ENCODE measurements around the gene P3H1. TPM values are rescaled to one million over a fixed set of nuclear protein-coding genes. Genes with fewer than 3 reads are reported as not detected.

Gene P3H1
- total and polyA plus RNA-seq, 3 experiments from 2014 or later = 11.1 to 38.5 (median 35.6) TPM

GRCh38 chr1:42801832-42802473 is 35.1 kb upstream of the P3H1 start:
- H3K36me3 Mint-ChIP-seq = peaks cover 0 to 16% (median 7%) of the 10 kb centered on the region in 3 donors
- no peak overlapping the region for H3K4me3 Mint-ChIP-seq
- Histone ChIP-seq H3K9me3 (ENCODE audit: low read length) (no peaks in the 10 kb centered on the region), H3K27ac (ENCODE audit: low read depth, low read length) (no peak overlapping the region), H3K36me3 (ENCODE audit: insufficient read depth, low read length) (no peaks in the 10 kb centered on the region), H3K27me3 (ENCODE audit: insufficient read depth, low read length, poor library complexity, severe bottlenecking) (no peaks in the 10 kb centered on the region), H3K4me1 (ENCODE audit: insufficient read depth, low read length) (no peaks in the 10 kb centered on the region), H3K4me3 (ENCODE audit: low read length) (no peak overlapping the region)
- no peak overlapping the region for H3K27ac Mint-ChIP-seq
- H3K9me3 Mint-ChIP-seq = no peaks in the 10 kb centered on the region
- peaks cover 0 to 4% (median 1%) of the 10 kb centered on the region in 3 donors for H3K4me1 Mint-ChIP-seq
- POLR2A ChIA-PET = no interaction called here
- peaks cover 0 to 4% of the 10 kb centered on the region in 2 donors for H3K27me3 Mint-ChIP-seq
- DNase-seq = no peak
- CTCF ChIA-PET = no interaction called here

GRCh38 chr1:42797979-42798378 is 31.2 kb upstream of the P3H1 start:
- Mint-ChIP-seq H3K4me1 (no peaks in the 10 kb centered on the region), H3K27me3 (peaks cover 0 to 4% of the 10 kb centered on the region in 2 donors), H3K36me3 (peaks cover 0 to 1% (median 0%) of the 10 kb centered on the region in 3 donors), H3K4me3 (no peak overlapping the region), H3K9me3 (no peaks in the 10 kb centered on the region), H3K27ac (no peak overlapping the region)
- H3K27me3 ChIP-seq (ENCODE audit: insufficient read depth, low read length, poor library complexity, severe bottlenecking) = no peaks in the 10 kb centered on the region
- no peak overlapping the region for H3K27ac ChIP-seq (ENCODE audit: low read depth, low read length)
- H3K4me3 ChIP-seq (ENCODE audit: low read length) = no peak overlapping the region
- DNase-seq = no peak
- no peaks in the 10 kb centered on the region for H3K36me3 ChIP-seq (ENCODE audit: insufficient read depth, low read length)
- ChIA-PET POLR2A (interaction anchor here (0.8 kb wide), 1 partner anchor 26 kb away, joined by 12 read pairs; no protein-coding TSS in a partner anchor), CTCF (interaction anchor here (0.9 to 1.3 kb wide), 2 partner anchors 18 to 114 kb away, joined by 3 read pairs; no protein-coding TSS in a partner anchor)
- H3K4me1 ChIP-seq (ENCODE audit: insufficient read depth, low read length) = no peaks in the 10 kb centered on the region
- no peaks in the 10 kb centered on the region for H3K9me3 ChIP-seq (ENCODE audit: low read length)

GRCh38 chr1:42797414-42797813 is 30.6 kb upstream of the P3H1 start:
- H3K4me1 ChIP-seq (ENCODE audit: insufficient read depth, low read length) = no peaks in the 10 kb centered on the region
- H3K4me3 Mint-ChIP-seq = no peak overlapping the region
- H3K27ac ChIP-seq (ENCODE audit: low read depth, low read length) = no peak overlapping the region
- H3K36me3 Mint-ChIP-seq = peaks cover 0 to 1% (median 0%) of the 10 kb centered on the region in 3 donors
- ChIA-PET POLR2A (no interaction called here), CTCF (interaction anchor here (0.9 kb wide), 1 partner anchor 115 kb away, joined by 3 read pairs; no protein-coding TSS in a partner anchor)
- H3K4me1 Mint-ChIP-seq = no peaks in the 10 kb centered on the region
- no peak overlapping the region for H3K27ac Mint-ChIP-seq
- no peaks in the 10 kb centered on the region for H3K27me3 ChIP-seq (ENCODE audit: insufficient read depth, low read length, poor library complexity, severe bottlenecking)
- H3K9me3 Mint-ChIP-seq = no peaks in the 10 kb centered on the region
- DNase-seq = no peak
- H3K4me3 ChIP-seq (ENCODE audit: low read length) = no peak overlapping the region
- H3K36me3 ChIP-seq (ENCODE audit: insufficient read depth, low read length) = no peaks in the 10 kb centered on the region
- H3K27me3 Mint-ChIP-seq = peaks cover 0 to 4% of the 10 kb centered on the region in 2 donors
- H3K9me3 ChIP-seq (ENCODE audit: low read length) = no peaks in the 10 kb centered on the region

GRCh38 chr1:42793824-42794223 is 27.0 kb upstream of the P3H1 start:
- Histone ChIP-seq H3K27me3 (ENCODE audit: insufficient read depth, low read length, poor library complexity, severe bottlenecking) (no peaks in the 10 kb centered on the region), H3K4me3 (ENCODE audit: low read length) (no peak overlapping the region), H3K9me3 (ENCODE audit: low read length) (no peaks in the 10 kb centered on the region), H3K36me3 (ENCODE audit: insufficient read depth, low read length) (no peaks in the 10 kb centered on the region), H3K27ac (ENCODE audit: low read depth, low read length) (no peak overlapping the region), H3K4me1 (ENCODE audit: insufficient read depth, low read length) (no peaks in the 10 kb centered on the region)
- ChIA-PET CTCF (interaction anchor here (1.3 kb wide), 1 partner anchor 20 kb away, joined by 3 read pairs; no protein-coding TSS in a partner anchor), POLR2A (interaction anchor here (0.9 kb wide), 1 partner anchor 27 kb away, joined by 4 read pairs; the partner anchor contains the start of genes C1orf50 and P3H1)
- Mint-ChIP-seq H3K36me3 (no peaks in the 10 kb centered on the region), H3K27ac (no peak overlapping the region), H3K4me1 (no peaks in the 10 kb centered on the region), H3K4me3 (no peak overlapping the region), H3K27me3 (peaks cover 0 to 4% of the 10 kb centered on the region in 2 donors), H3K9me3 (no peaks in the 10 kb centered on the region)
- DNase-seq = no peak

- ChIA-PET CTCF (no interaction called here), POLR2A (interaction anchor here (0.6 kb wide), 1 partner anchor 59 kb away, joined by 3 read pairs; the partner anchor contains the start of gene ZNF691)
- Mint-ChIP-seq H3K27me3 (peaks cover 0 to 8% of the 10 kb centered on the region in 2 donors), H3K36me3 (peaks cover 0 to 3% (median 0%) of the 10 kb centered on the region in 3 donors), H3K4me3 (no peak overlapping the region), H3K9me3 (no peaks in the 10 kb centered on the region), H3K4me1 (peaks cover 11 to 23% (median 11%) of the 10 kb centered on the region in 3 donors), H3K27ac (peak overlapping the region in 2 of 8 donors; percentile 24 to 48)
- DNase-seq = no peak
- no peaks in the 10 kb centered on the region for H3K9me3 ChIP-seq (ENCODE audit: low read length)
- H3K27ac ChIP-seq (ENCODE audit: low read depth, low read length) = no peak overlapping the region
- H3K27me3 ChIP-seq (ENCODE audit: insufficient read depth, low read length, poor library complexity, severe bottlenecking) = no peaks in the 10 kb centered on the region
- no peak overlapping the region for H3K4me3 ChIP-seq (ENCODE audit: low read length)
- no peaks in the 10 kb centered on the region for H3K36me3 ChIP-seq (ENCODE audit: insufficient read depth, low read length)
- H3K4me1 ChIP-seq (ENCODE audit: insufficient read depth, low read length) = peaks cover 13% of the 10 kb centered on the region
Measured at GRCh38 chr1:42788021-42788420, 21.2 kb upstream of the P3H1 start.

GRCh38 chr1:42786097-42786496 is 19.3 kb upstream of the P3H1 start:
- Mint-ChIP-seq H3K36me3 (peaks cover 0 to 16% (median 4%) of the 10 kb centered on the region in 3 donors), H3K27me3 (peaks cover 0 to 4% of the 10 kb centered on the region in 2 donors), H3K9me3 (no peaks in the 10 kb centered on the region), H3K4me3 (peak overlapping the region; percentile 46 to 91 (median 86)), H3K27ac (peak overlapping the region in 3 of 8 donors; percentile 23 to 88 (median 74)), H3K4me1 (peaks cover 11 to 23% (median 11%) of the 10 kb centered on the region in 3 donors)
- DNase-seq = no peak
- Histone ChIP-seq H3K4me3 (ENCODE audit: low read length) (no peak overlapping the region), H3K9me3 (ENCODE audit: low read length) (no peaks in the 10 kb centered on the region), H3K36me3 (ENCODE audit: insufficient read depth, low read length) (no peaks in the 10 kb centered on the region), H3K27me3 (ENCODE audit: insufficient read depth, low read length, poor library complexity, severe bottlenecking) (no peaks in the 10 kb centered on the region), H3K27ac (ENCODE audit: low read depth, low read length) (no peak overlapping the region), H3K4me1 (ENCODE audit: insufficient read depth, low read length) (peaks cover 13% of the 10 kb centered on the region)
- CTCF ChIA-PET = no interaction called here
- POLR2A ChIA-PET = no interaction called here

- H3K4me1 ChIP-seq (ENCODE audit: insufficient read depth, low read length) = peaks cover 13% of the 10 kb centered on the region
- peak within 1 kb of the TSS; percentile 23 to 88 (median 74) for H3K27ac Mint-ChIP-seq
- H3K27me3 Mint-ChIP-seq = peaks cover 0 to 4% of the 10 kb centered on the region in 2 donors
- ChIA-PET CTCF (interaction anchor here (1.0 kb wide), 1 partner anchor 22 kb away, joined by 3 read pairs; no protein-coding TSS in a partner anchor), POLR2A (interaction anchor here (0.7 kb wide), 1 partner anchor 18 kb away, joined by 3 read pairs; the partner anchor contains the start of genes C1orf50 and P3H1)
- DNase-seq = peak; percentile 9 to 63 (median 26)
- peaks cover 8% of the 10 kb centered on the region for H3K36me3 ChIP-seq (ENCODE audit: insufficient read depth, low read length)
- H3K9me3 ChIP-seq (ENCODE audit: low read length) = no peaks in the 10 kb centered on the region
- H3K4me1 Mint-ChIP-seq = peaks cover 11 to 23% (median 11%) of the 10 kb centered on the region in 3 donors
- H3K9me3 Mint-ChIP-seq = no peaks in the 10 kb centered on the region
- H3K4me3 Mint-ChIP-seq = peak within 1 kb of the TSS; percentile 83 to 91 (median 87)
- no peaks in the 10 kb centered on the region for H3K27me3 ChIP-seq (ENCODE audit: insufficient read depth, low read length, poor library complexity, severe bottlenecking)
- peak within 1 kb of the TSS; percentile 45 for H3K4me3 ChIP-seq (ENCODE audit: low read length)
- peaks cover 0 to 25% (median 6%) of the 10 kb centered on the region in 3 donors for H3K36me3 Mint-ChIP-seq
- H3K27ac ChIP-seq (ENCODE audit: low read depth, low read length) = no peak within 1 kb of the TSS
Measured at GRCh38 chr1:42784946-42785693, 18.3 kb upstream of the P3H1 start, which contains the start of gene TMEM269. TMEM269 (plus strand) TSS chr1:42784991; CDS start chr1:42789894, 4,903 bp downstream.
